IMR-90 (cell line): ENCODE data around the gene PAN3. TPM values are rescaled to one million over a fixed set of nuclear protein-coding genes. Genes with fewer than 3 reads are reported as not detected.

ENCODE experiments used
- ATAC-seq: fragments of 200-7000 bp; cut with Tn5 transposase; 2 replicates; pipeline ENCODE4 v1.9.1; 2020; ENCODE audit warnings: low read depth, mild to moderate bottlenecking, moderate library complexity
- BruUV-seq: library from RNA; stranded (reverse); fragments of 400-500 nt; replicated peaks from 2 replicates; lab custom pipeline; 2021; lab: Mats Ljungman, UMichigan
- CTCF ChIA-PET: fragments of 300-600 bp; formaldehyde crosslinking; extraction: SDS; loops from one replicate; lab custom pipeline; 2021; ENCODE audit warnings: antibody characterized with exemption; lab: Yijun Ruan, JAX
- POLR2A ChIA-PET: fragments of 300-600 bp; sonication (Branson Sonifier 250); formaldehyde crosslinking; loops from one replicate; lab custom pipeline; 2022; ENCODE audit warnings: antibody characterized with exemption; ENCODE audit not compliant: unreplicated experiment; lab: Charles Lee
- DNase-seq: peaks from one replicate; pipeline ENCODE4 v3.0.0; 2013
- H2AFZ ChIP-seq: replicated peaks from 2 replicates; pipeline ENCODE3; 2013; ENCODE audit warnings: low read length, mild to moderate bottlenecking; ENCODE audit not compliant: poor library complexity
- H2AK5ac ChIP-seq: 2 replicates; pipeline ENCODE4 v1.6.1; 2013; ENCODE audit warnings: low read depth, low read length, inconsistent platforms
- H2AK9ac ChIP-seq: replicated peaks from 2 replicates; pipeline ENCODE3; 2013; ENCODE audit warnings: mild to moderate bottlenecking, low read depth, low read length, moderate library complexity; ENCODE audit not compliant: poor library complexity
- H2BK120ac ChIP-seq: 2 replicates; pipeline ENCODE4 v1.6.1; 2013; ENCODE audit warnings: low read depth, low read length, inconsistent platforms
- H2BK15ac ChIP-seq: 3 replicates; pipeline ENCODE4 v1.6.1; 2013; ENCODE audit warnings: low read depth, low read length, inconsistent platforms
- H2BK20ac ChIP-seq: 2 replicates; pipeline ENCODE4 v1.6.1; 2013; ENCODE audit warnings: low read depth, mild to moderate bottlenecking, inconsistent platforms, low read length, moderate library complexity
- H2BK5ac ChIP-seq: 2 replicates; pipeline ENCODE4 v1.6.1; 2013; ENCODE audit warnings: mild to moderate bottlenecking, low read depth, low read length, inconsistent platforms; ENCODE audit not compliant: poor library complexity, severe bottlenecking
- H3K14ac ChIP-seq: replicated peaks from 2 replicates; pipeline ENCODE4 v1.6.1; 2013; ENCODE audit warnings: low read depth, low read length, inconsistent platforms
- H3K18ac ChIP-seq: 2 replicates; pipeline ENCODE4 v1.6.1; 2013; ENCODE audit warnings: low read depth, low read length, control low read depth
- H3K23ac ChIP-seq: 2 replicates; pipeline ENCODE4 v1.6.1; 2013; ENCODE audit warnings: low read depth, low read length, inconsistent platforms
- H3K27ac ChIP-seq: 2 replicates; pipeline ENCODE4 v1.5.1; 2013; ENCODE audit warnings: mild to moderate bottlenecking, control low read depth, low read length; ENCODE audit not compliant: insufficient read depth
- H3K27me3 ChIP-seq: 2 replicates; pipeline ENCODE4 v1.6.1; 2013; ENCODE audit warnings: low read length; ENCODE audit not compliant: control insufficient read depth, insufficient read depth
- H3K36me3 ChIP-seq: 2 replicates; pipeline ENCODE4 v1.6.1; 2013; ENCODE audit warnings: low read length, mixed read lengths; ENCODE audit not compliant: control insufficient read depth, insufficient read depth
- H3K4ac ChIP-seq: 2 replicates; pipeline ENCODE4 v1.6.1; 2013; ENCODE audit warnings: low read depth, low read length, inconsistent platforms
- H3K4me1 ChIP-seq: 2 replicates; pipeline ENCODE4 v1.6.1; 2013; ENCODE audit warnings: low read length, mixed read lengths; ENCODE audit not compliant: control insufficient read depth, insufficient read depth
- H3K4me2 ChIP-seq: 2 replicates; pipeline ENCODE4 v1.6.1; 2013; ENCODE audit warnings: low read depth, mild to moderate bottlenecking, control low read depth, low read length, moderate library complexity
- H3K4me3 ChIP-seq: 2 replicates; pipeline ENCODE4 v1.5.1; 2013; ENCODE audit warnings: low read depth, mild to moderate bottlenecking, control low read depth, low read length, moderate library complexity; ENCODE audit not compliant: insufficient read depth
- H3K56ac ChIP-seq: 2 replicates; pipeline ENCODE4 v1.6.1; 2013; ENCODE audit warnings: low read length, inconsistent platforms; ENCODE audit not compliant: insufficient read depth; ENCODE audit errors: extremely low read depth
- H3K79me1 ChIP-seq, 2 experiments: 2 replicates each; pipeline ENCODE4 v1.6.1; 2013; ENCODE audit warnings: low read length in 2 of 2, inconsistent platforms in 1 of 2, low read depth in 1 of 2
- H3K9ac ChIP-seq: 2 replicates; pipeline ENCODE4 v1.6.1; 2013; ENCODE audit warnings: low read depth, low read length, control low read depth
- H3K9me1 ChIP-seq: 2 replicates; pipeline ENCODE4 v1.6.1; 2013; ENCODE audit warnings: low read length, inconsistent platforms; ENCODE audit not compliant: insufficient read depth
- H3K9me3 ChIP-seq: 2 replicates; pipeline ENCODE4 v1.6.1; 2013; ENCODE audit warnings: low read length; ENCODE audit not compliant: control insufficient read depth, insufficient read depth
- H4K20me1 ChIP-seq: 2 replicates; pipeline ENCODE4 v1.6.1; 2013; ENCODE audit warnings: low read length, inconsistent platforms; ENCODE audit not compliant: insufficient read depth
- H4K5ac ChIP-seq: 2 replicates; pipeline ENCODE4 v1.6.1; 2013; ENCODE audit warnings: mild to moderate bottlenecking, low read depth, low read length, control low read depth
- H4K8ac ChIP-seq, 2 experiments: 2 replicates each; pipeline ENCODE4 v1.6.1; 2013; ENCODE audit warnings: low read depth in 2 of 2, low read length in 2 of 2, control low read depth in 1 of 2, inconsistent platforms in 1 of 2
- H4K91ac ChIP-seq: 2 replicates; pipeline ENCODE4 v1.6.1; 2013; ENCODE audit warnings: low read depth, low read length, inconsistent platforms; ENCODE audit not compliant: insufficient read depth
- BHLHE40 ChIP-seq: fragments of 150-350 bp; IDR thresholded peaks from 2 replicates; pipeline ENCODE4 v1.6.1; 2016; ENCODE audit warnings: mild to moderate bottlenecking, low read depth, low read length
- CEBPB ChIP-seq: IDR thresholded peaks from 2 replicates; pipeline ENCODE4 v1.6.1; 2012; ENCODE audit warnings: low read depth, low read length, improper control_type of control experiment
- CHD1 ChIP-seq: IDR thresholded peaks from 2 replicates; pipeline ENCODE4 v1.6.1; 2012; ENCODE audit warnings: low read depth, low read length, improper control_type of control experiment
- CTCF ChIP-seq: conservative IDR thresholded peaks from 2 replicates; pipeline ENCODE4 v1.5.1; 2012; ENCODE audit warnings: mild to moderate bottlenecking, low read depth, low read length, improper control_type of control experiment
- ELK1 ChIP-seq: fragments of 150-350 bp; IDR thresholded peaks from 2 replicates; pipeline ENCODE4 v1.6.1; 2016; ENCODE audit warnings: low read depth, mild to moderate bottlenecking, low read length, moderate library complexity, borderline replicate concordance
- FOS ChIP-seq: fragments of 150-350 bp; IDR thresholded peaks from 2 replicates; pipeline ENCODE4 v1.6.1; 2016; ENCODE audit warnings: low read depth, low read length
- MAFK ChIP-seq: IDR thresholded peaks from 2 replicates; pipeline ENCODE4 v1.6.1; 2012; ENCODE audit warnings: low read depth, low read length, improper control_type of control experiment
- MAZ ChIP-seq: IDR thresholded peaks from 2 replicates; pipeline ENCODE4 v1.6.1; 2012; ENCODE audit warnings: low read depth, mild to moderate bottlenecking, low read length, improper control_type of control experiment, moderate library complexity, borderline replicate concordance
- MXI1 ChIP-seq: IDR thresholded peaks from 2 replicates; pipeline ENCODE4 v1.6.1; 2012; ENCODE audit warnings: low read depth, mild to moderate bottlenecking, low read length, moderate library complexity, borderline replicate concordance
- NFE2L2 ChIP-seq: fragments of 150-350 bp; IDR thresholded peaks from 2 replicates; pipeline ENCODE4 v1.6.1; 2016; ENCODE audit warnings: low read depth, mild to moderate bottlenecking, low read length
- POLR2A ChIP-seq: IDR thresholded peaks from 2 replicates; pipeline ENCODE4 v1.6.1; 2012; ENCODE audit warnings: mild to moderate bottlenecking, low read depth, low read length
- RAD21 ChIP-seq: IDR thresholded peaks from 2 replicates; pipeline ENCODE4 v1.6.1; 2012; ENCODE audit warnings: low read length, improper control_type of control experiment
- RCOR1 ChIP-seq: IDR thresholded peaks from 2 replicates; pipeline ENCODE4 v1.6.1; 2012; ENCODE audit warnings: mild to moderate bottlenecking, low read length, improper control_type of control experiment; ENCODE audit not compliant: insufficient replicate concordance
- RFX5 ChIP-seq: IDR thresholded peaks from 2 replicates; pipeline ENCODE4 v1.8.0; 2012; ENCODE audit warnings: low read depth, mild to moderate bottlenecking, low read length, moderate library complexity
- SMC3 ChIP-seq: fragments of 150-350 bp; IDR thresholded peaks from 2 replicates; pipeline ENCODE4 v1.6.1; 2016; ENCODE audit warnings: low read depth, mild to moderate bottlenecking, antibody characterized with exemption, low read length, moderate library complexity
- USF2 ChIP-seq: fragments of 150-350 bp; IDR thresholded peaks from 2 replicates; pipeline ENCODE4 v1.6.1; 2017; ENCODE audit warnings: mild to moderate bottlenecking, antibody characterized with exemption, low read length, low read depth
- WGBS, 2 experiments: methylation state at CpG; one replicate each; pipeline versions ENCODE4 v1.1.5 to v1.1.7; 2013; ENCODE audit warnings: missing lambda C conversion rate in 2 of 2; ENCODE audit not compliant: insufficient read length in 1 of 2; ENCODE audit errors: extremely low coverage in 2 of 2; 5-methylcytosine and 5-hydroxymethylcytosine counted together
- dilution Hi-C: fragments of 300-500 bp; cut with HindIII; formaldehyde crosslinking; loops from one replicate; pipeline ENCODE4 v1.14.3; 2018; ENCODE audit warnings: low sequenced_read_pairs; ENCODE audit not compliant: unreplicated experiment
- in situ Hi-C: fragments of 300-500 bp; cut with MboI; formaldehyde crosslinking; loops from 3 replicates; pipeline ENCODE4 v1.14.3; 2019; ENCODE audit warnings: low sequenced_read_pairs, inconsistent platforms, mixed read lengths
- intact Hi-C: fragments of 100-400 bp; cut with micrococcal nuclease; formaldehyde crosslinking; loops from 2 replicates; pipeline ENCODE4 v1.10.0; 2022
- polyA plus RNA-seq, 3 experiments: library from polyadenylated mRNA; depleted of rRNA; stranded (reverse); fragments of >200 nt; gene quantifications; 2 replicates each; pipeline ENCODE4 v1.2.3, GENCODE V29; 2012; ENCODE audit warnings: low replicate concordance in 1 of 3
- total RNA-seq: library from RNA; depleted of rRNA; stranded (reverse); fragments of >200 nt; gene quantifications from 2 replicates; pipeline ENCODE4 v1.2.3, GENCODE V29; 2012

PAN3 gene
- total and polyA plus RNA-seq, 2 of the 4 experiments (the other 2 are of a cell fraction), result 6.6 to 15.1 TPM

- H4K20me1 ChIP-seq, result no peaks in the 10 kb centered on the region
- no peak overlapping the region for H2BK15ac ChIP-seq
- H3K9ac ChIP-seq, result no peak overlapping the region
- no peak overlapping the region for H3K4me3 ChIP-seq
- no peak overlapping the region for H3K27ac ChIP-seq
- H2BK120ac ChIP-seq, result no peak overlapping the region
- no peak overlapping the region for H3K56ac ChIP-seq
- TF ChIP-seq RCOR1 (no peak), MAFK (no peak), CTCF (no peak), POLR2A (no peak), CEBPB (no peak), RFX5 (no peak), NFE2L2 (no peak), ELK1 (no peak), CHD1 (no peak), MXI1 (no peak), BHLHE40 (no peak), SMC3 (no peak), RAD21 (no peak), MAZ (no peak), USF2 (no peak), FOS (no peak)
- intact Hi-C loops (no loop called here), in situ Hi-C loops (no loop called here), dilution Hi-C loops (no loop called here)
- no peak overlapping the region for H3K4ac ChIP-seq
- H3K9me1 ChIP-seq, result no peaks in the 10 kb centered on the region
- H4K8ac ChIP-seq, result no peak overlapping the region
- H3K27me3 ChIP-seq, result peaks cover 30% of the 10 kb centered on the region
- no peak overlapping the region for H3K18ac ChIP-seq
- peaks cover 4% of the 10 kb centered on the region for H3K9me3 ChIP-seq
- BruUV-seq, result no TSS peak
- DNase-seq (no peak), ATAC-seq (no peak)
- H2AK9ac ChIP-seq, result no peak overlapping the region
- no peak overlapping the region for H4K91ac ChIP-seq
- H2AFZ ChIP-seq, result no peak overlapping the region
- H3K4me1 ChIP-seq, result no peaks in the 10 kb centered on the region
- H3K4me2 ChIP-seq, result no peak overlapping the region
- no peak overlapping the region for H3K23ac ChIP-seq
- no peak overlapping the region for H4K5ac ChIP-seq
- H3K14ac ChIP-seq, result no peak overlapping the region
- no CpG with 5 or more reads among the region's 4 CpGs for WGBS, 2 experiments
- H2BK20ac ChIP-seq, result no peak overlapping the region
- no peak overlapping the region for H2AK5ac ChIP-seq
- H3K36me3 ChIP-seq, result no peaks in the 10 kb centered on the region
- POLR2A ChIA-PET, result no interaction called here
- no peak overlapping the region for H2BK5ac ChIP-seq
- no peaks in the 10 kb centered on the region for H3K79me1 ChIP-seq
- CTCF ChIA-PET, result no interaction called here
Measured at GRCh38 chr13:28094306-28094705, 44.0 kb upstream of the PAN3 start.
